Measurements from ENCODE around the gene ENTREP1. TPM values are rescaled to one million over a fixed set of nuclear protein-coding genes. Genes with fewer than 3 reads are reported as not detected.

Gene ENTREP1
- polyA plus RNA-seq, 1 donor: 7.3 TPM

DNA sequence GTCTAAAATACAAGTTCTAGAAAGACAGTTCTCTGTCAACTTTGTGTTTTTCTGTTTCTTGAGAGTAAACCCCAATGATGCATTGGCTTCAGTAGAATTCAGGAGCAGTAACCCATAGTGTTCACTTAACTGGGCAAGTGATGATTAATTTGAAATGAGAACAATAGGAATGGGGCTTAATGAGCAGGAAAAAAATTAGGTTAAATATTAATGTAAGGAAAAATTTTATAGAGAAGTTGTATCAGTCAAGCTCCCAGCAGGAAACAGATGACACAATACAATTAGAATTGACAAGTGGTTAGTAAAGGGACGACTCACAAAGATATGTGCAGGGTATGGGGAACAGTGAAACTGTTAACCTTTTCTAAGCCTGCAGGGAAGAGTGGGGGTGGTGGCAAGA lies 38.2 kb downstream of the ENTREP1 start:
- H3K36me3 ChIP-seq (ENCODE audit: control insufficient read depth, insufficient read depth, low read length): no peaks in the 10 kb centered on the region
- H3K9me3 ChIP-seq (ENCODE audit: control insufficient read depth, low read depth, low read length): no peaks in the 10 kb centered on the region
- H3K27me3 ChIP-seq (ENCODE audit: control insufficient read depth, insufficient read depth, low read length): no peaks in the 10 kb centered on the region
- H3K4me1 ChIP-seq (ENCODE audit: control insufficient read depth, insufficient read depth, low read length): no peaks in the 10 kb centered on the region
- 0% methylated on average over 1 of the region's 1 CpG for WGBS (ENCODE audit: insufficient coverage, low lambda C conversion rate)
- no peak overlapping the region for H3K4me3 ChIP-seq (ENCODE audit: low read length)
- DNase-seq: no peak
- H3K27ac ChIP-seq (ENCODE audit: low read length): no peak overlapping the region

DNA sequence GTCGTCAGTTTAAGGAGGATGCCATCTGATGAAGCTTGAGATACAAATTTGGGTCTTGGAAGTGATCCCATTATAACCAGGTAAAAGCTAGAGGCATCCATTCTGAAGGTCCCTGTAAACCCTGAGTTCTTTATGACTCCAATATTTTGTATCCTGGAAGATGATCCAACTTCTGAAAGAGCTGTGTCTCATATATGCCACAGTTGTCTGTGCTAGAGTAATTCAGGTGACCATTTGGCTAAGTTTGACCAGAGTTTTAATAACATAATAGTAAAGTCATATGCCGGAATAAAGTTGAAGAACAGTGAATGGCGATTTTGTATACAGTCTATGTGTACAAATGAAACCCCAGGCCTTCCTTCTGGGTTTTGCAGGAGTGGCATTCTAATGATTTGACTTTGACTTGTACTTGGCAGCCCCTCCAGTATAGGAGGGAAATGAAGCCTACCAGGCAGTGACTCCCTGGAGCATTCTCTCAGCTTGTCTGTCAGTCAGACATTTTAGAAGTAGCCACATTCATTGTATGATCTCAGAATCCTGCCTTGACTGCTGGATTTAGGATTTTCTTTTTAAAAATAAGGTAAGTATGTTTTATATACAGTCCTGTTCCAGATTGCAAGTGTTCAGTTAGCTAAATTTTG lies 39.6 kb downstream of the ENTREP1 start:
- H3K27ac ChIP-seq (ENCODE audit: low read length): no peak overlapping the region
- H3K4me3 ChIP-seq (ENCODE audit: low read length): no peak overlapping the region
- no peaks in the 10 kb centered on the region for H3K36me3 ChIP-seq (ENCODE audit: control insufficient read depth, insufficient read depth, low read length)
- no peaks in the 10 kb centered on the region for H3K4me1 ChIP-seq (ENCODE audit: control insufficient read depth, insufficient read depth, low read length)
- H3K27me3 ChIP-seq (ENCODE audit: control insufficient read depth, insufficient read depth, low read length): no peaks in the 10 kb centered on the region
- no peak for DNase-seq
- 100% methylated on average over 1 of the region's 3 CpGs for WGBS (ENCODE audit: insufficient coverage, low lambda C conversion rate)
- H3K9me3 ChIP-seq (ENCODE audit: control insufficient read depth, low read depth, low read length): no peaks in the 10 kb centered on the region

GRCh38 chr9:69370430-69370829 lies 45.4 kb downstream of the ENTREP1 start:
- WGBS (ENCODE audit: insufficient coverage, low lambda C conversion rate): no CpG with 5 or more reads among the region's 2 CpGs
- no peak for DNase-seq
- no peaks in the 10 kb centered on the region for H3K4me1 ChIP-seq (ENCODE audit: control insufficient read depth, insufficient read depth, low read length)
- H3K27me3 ChIP-seq (ENCODE audit: control insufficient read depth, insufficient read depth, low read length): no peaks in the 10 kb centered on the region
- H3K27ac ChIP-seq (ENCODE audit: low read length): no peak overlapping the region
- no peaks in the 10 kb centered on the region for H3K36me3 ChIP-seq (ENCODE audit: control insufficient read depth, insufficient read depth, low read length)
- no peak overlapping the region for H3K4me3 ChIP-seq (ENCODE audit: low read length)
- no peaks in the 10 kb centered on the region for H3K9me3 ChIP-seq (ENCODE audit: control insufficient read depth, low read depth, low read length)

- Histone ChIP-seq H3K27me3 (ENCODE audit: control insufficient read depth, insufficient read depth, low read length) (no peaks in the 10 kb centered on the region), H3K4me3 (ENCODE audit: low read length) (no peak overlapping the region), H3K27ac (ENCODE audit: low read length) (no peak overlapping the region), H3K36me3 (ENCODE audit: control insufficient read depth, insufficient read depth, low read length) (no peaks in the 10 kb centered on the region), H3K4me1 (ENCODE audit: control insufficient read depth, insufficient read depth, low read length) (no peaks in the 10 kb centered on the region), H3K9me3 (ENCODE audit: control insufficient read depth, low read depth, low read length) (no peaks in the 10 kb centered on the region)
- 70% methylated on average over 1 of the region's 1 CpG for WGBS (ENCODE audit: insufficient coverage, low lambda C conversion rate)
- no peak for DNase-seq
Observed at GRCh38 chr9:69371001-69371400, 46.0 kb downstream of the ENTREP1 start.

GRCh38 chr9:69376651-69377050 lies 51.6 kb downstream of the ENTREP1 start:
- H3K4me1 ChIP-seq (ENCODE audit: control insufficient read depth, insufficient read depth, low read length): no peaks in the 10 kb centered on the region
- no peak overlapping the region for H3K4me3 ChIP-seq (ENCODE audit: low read length)
- no peaks in the 10 kb centered on the region for H3K9me3 ChIP-seq (ENCODE audit: control insufficient read depth, low read depth, low read length)
- DNase-seq: no peak
- no CpG with 5 or more reads among the region's 3 CpGs for WGBS (ENCODE audit: insufficient coverage, low lambda C conversion rate)
- H3K27me3 ChIP-seq (ENCODE audit: control insufficient read depth, insufficient read depth, low read length): no peaks in the 10 kb centered on the region
- H3K27ac ChIP-seq (ENCODE audit: low read length): no peak overlapping the region
- no peaks in the 10 kb centered on the region for H3K36me3 ChIP-seq (ENCODE audit: control insufficient read depth, insufficient read depth, low read length)

DNA sequence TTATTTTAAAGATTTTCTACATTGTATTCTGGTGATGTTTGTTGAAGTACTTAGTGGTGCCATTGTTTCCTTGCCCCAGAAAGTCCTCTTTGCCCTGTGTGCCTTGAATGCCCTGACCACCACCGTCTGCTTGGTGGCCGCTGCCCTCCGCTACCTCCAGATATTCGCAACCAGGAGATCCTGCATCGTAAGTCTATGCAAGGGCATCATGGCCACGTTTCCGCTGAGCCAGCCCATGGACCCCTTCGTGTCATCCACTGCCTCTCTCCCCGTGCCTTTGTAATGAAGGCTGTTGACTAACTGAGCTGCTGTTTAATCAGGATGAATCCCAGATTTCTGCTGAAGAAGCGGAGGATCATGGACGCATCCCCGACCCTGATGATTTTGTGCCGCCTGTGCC lies 52.3 kb downstream of the ENTREP1 start:
- 100% methylated on average over 3 of the region's 13 CpGs for WGBS (ENCODE audit: insufficient coverage, low lambda C conversion rate)
- Histone ChIP-seq H3K4me1 (ENCODE audit: control insufficient read depth, insufficient read depth, low read length) (no peaks in the 10 kb centered on the region), H3K27ac (ENCODE audit: low read length) (no peak overlapping the region), H3K4me3 (ENCODE audit: low read length) (no peak overlapping the region), H3K27me3 (ENCODE audit: control insufficient read depth, insufficient read depth, low read length) (peaks cover 3% of the 10 kb centered on the region), H3K9me3 (ENCODE audit: control insufficient read depth, low read depth, low read length) (no peaks in the 10 kb centered on the region), H3K36me3 (ENCODE audit: control insufficient read depth, insufficient read depth, low read length) (no peaks in the 10 kb centered on the region)
- no peak for DNase-seq

DNA sequence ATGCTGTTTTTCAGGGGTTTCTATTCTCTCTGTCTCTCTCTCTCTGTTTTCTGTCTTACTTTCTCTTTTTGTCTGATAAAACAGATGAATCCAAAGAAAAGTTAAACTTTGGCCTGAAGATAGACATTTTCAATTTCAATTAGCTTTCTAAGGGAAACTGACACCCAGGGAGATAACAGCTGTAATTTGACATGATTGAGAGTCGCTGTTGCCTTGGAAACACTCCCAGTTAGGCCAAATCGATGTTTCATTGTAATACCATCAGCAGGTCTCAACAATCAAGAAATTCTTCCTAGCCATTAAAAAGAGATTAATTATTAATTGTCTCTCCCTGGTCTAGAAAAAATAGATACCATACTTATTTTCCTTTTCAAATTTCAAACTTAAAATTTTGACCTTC lies 53.0 kb downstream of the ENTREP1 start:
- peaks cover 3% of the 10 kb centered on the region for H3K27me3 ChIP-seq (ENCODE audit: control insufficient read depth, insufficient read depth, low read length)
- no peaks in the 10 kb centered on the region for H3K36me3 ChIP-seq (ENCODE audit: control insufficient read depth, insufficient read depth, low read length)
- H3K9me3 ChIP-seq (ENCODE audit: control insufficient read depth, low read depth, low read length): no peaks in the 10 kb centered on the region
- H3K27ac ChIP-seq (ENCODE audit: low read length): no peak overlapping the region
- DNase-seq: no peak
- H3K4me3 ChIP-seq (ENCODE audit: low read length): no peak overlapping the region
- 50% methylated on average over 1 of the region's 2 CpGs for WGBS (ENCODE audit: insufficient coverage, low lambda C conversion rate)
- no peaks in the 10 kb centered on the region for H3K4me1 ChIP-seq (ENCODE audit: control insufficient read depth, insufficient read depth, low read length)

DNA sequence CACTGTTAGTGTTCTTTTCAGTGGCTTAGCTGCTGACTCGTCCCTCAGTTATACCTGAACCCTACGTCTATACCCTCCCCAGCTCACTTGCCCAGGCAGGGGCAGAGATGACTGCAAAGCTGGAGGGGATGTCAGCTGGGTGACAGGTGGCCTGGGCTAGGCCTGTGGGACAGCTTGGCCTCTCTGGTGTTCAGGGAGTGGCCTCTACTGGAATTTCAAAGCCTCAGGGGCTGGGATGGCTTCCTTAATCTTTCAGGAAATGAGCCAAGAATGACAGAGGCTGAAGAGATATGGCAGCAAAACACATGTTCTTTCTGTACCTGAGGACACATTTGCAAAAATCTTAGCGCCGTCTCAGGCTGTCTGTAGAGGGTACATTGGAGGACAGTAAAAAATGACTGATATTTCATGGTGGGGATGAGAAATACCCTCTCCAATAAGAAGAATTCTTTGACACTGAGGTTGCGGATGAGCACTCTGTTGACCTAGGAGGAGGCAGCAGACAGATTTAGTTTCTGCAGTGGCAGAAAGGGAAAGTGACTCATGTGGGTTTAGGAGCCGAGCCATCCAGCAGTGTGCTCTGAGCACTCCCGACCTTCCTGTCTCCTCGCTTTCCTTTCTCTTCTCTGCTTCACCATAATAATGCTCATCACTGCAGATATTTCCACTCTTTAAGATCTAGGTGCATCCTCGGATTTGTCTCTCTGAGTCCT lies 54.4 kb downstream of the ENTREP1 start:
- Histone ChIP-seq H3K4me3 (ENCODE audit: low read length) (no peak overlapping the region), H3K27me3 (ENCODE audit: control insufficient read depth, insufficient read depth, low read length) (peaks cover 8% of the 10 kb centered on the region), H3K4me1 (ENCODE audit: control insufficient read depth, insufficient read depth, low read length) (no peaks in the 10 kb centered on the region), H3K27ac (ENCODE audit: low read length) (no peak overlapping the region), H3K9me3 (ENCODE audit: control insufficient read depth, low read depth, low read length) (no peaks in the 10 kb centered on the region), H3K36me3 (ENCODE audit: control insufficient read depth, insufficient read depth, low read length) (no peaks in the 10 kb centered on the region)
- no peak for DNase-seq
- 100% methylated on average over 3 of the region's 9 CpGs for WGBS (ENCODE audit: insufficient coverage, low lambda C conversion rate)

GRCh38 chr9:69380301-69380700 lies 55.3 kb downstream of the ENTREP1 start:
- H3K27me3 ChIP-seq (ENCODE audit: control insufficient read depth, insufficient read depth, low read length): peaks cover 8% of the 10 kb centered on the region
- H3K4me1 ChIP-seq (ENCODE audit: control insufficient read depth, insufficient read depth, low read length): no peaks in the 10 kb centered on the region
- WGBS (ENCODE audit: insufficient coverage, low lambda C conversion rate): no CpG with 5 or more reads among the region's 6 CpGs
- no peaks in the 10 kb centered on the region for H3K36me3 ChIP-seq (ENCODE audit: control insufficient read depth, insufficient read depth, low read length)
- H3K4me3 ChIP-seq (ENCODE audit: low read length): no peak overlapping the region
- no peaks in the 10 kb centered on the region for H3K9me3 ChIP-seq (ENCODE audit: control insufficient read depth, low read depth, low read length)
- no peak overlapping the region for H3K27ac ChIP-seq (ENCODE audit: low read length)
- DNase-seq: no peak

GRCh38 chr9:69380811-69381210 lies 55.8 kb downstream of the ENTREP1 start:
- Histone ChIP-seq H3K9me3 (ENCODE audit: control insufficient read depth, low read depth, low read length) (no peaks in the 10 kb centered on the region), H3K27ac (ENCODE audit: low read length) (no peak overlapping the region), H3K4me1 (ENCODE audit: control insufficient read depth, insufficient read depth, low read length) (no peaks in the 10 kb centered on the region), H3K36me3 (ENCODE audit: control insufficient read depth, insufficient read depth, low read length) (no peaks in the 10 kb centered on the region), H3K4me3 (ENCODE audit: low read length) (no peak overlapping the region), H3K27me3 (ENCODE audit: control insufficient read depth, insufficient read depth, low read length) (peaks cover 8% of the 10 kb centered on the region)
- DNase-seq: no peak
- no CpG with 5 or more reads among the region's 3 CpGs for WGBS (ENCODE audit: insufficient coverage, low lambda C conversion rate)

GRCh38 chr9:69382135-69382534 lies 57.1 kb downstream of the ENTREP1 start:
- Histone ChIP-seq H3K4me3 (ENCODE audit: low read length) (no peak overlapping the region), H3K36me3 (ENCODE audit: control insufficient read depth, insufficient read depth, low read length) (no peaks in the 10 kb centered on the region), H3K27me3 (ENCODE audit: control insufficient read depth, insufficient read depth, low read length) (peaks cover 8% of the 10 kb centered on the region), H3K9me3 (ENCODE audit: control insufficient read depth, low read depth, low read length) (no peaks in the 10 kb centered on the region), H3K27ac (ENCODE audit: low read length) (no peak overlapping the region), H3K4me1 (ENCODE audit: control insufficient read depth, insufficient read depth, low read length) (no peaks in the 10 kb centered on the region)
- no CpG with 5 or more reads among the region's 4 CpGs for WGBS (ENCODE audit: insufficient coverage, low lambda C conversion rate)
- DNase-seq: peak in 1 of 2 donors; percentile 10
